22Rv1 (cell line): ENCODE results near the gene DAB2.

ENCODE experiments used
- ZFX ChIP-seq: fragments of 450-650 bp; IDR thresholded peaks from 2 replicates; pipeline ENCODE4 v1.6.1; 2017; ENCODE audit warnings: antibody characterized with exemption, borderline replicate concordance
- TF ChIP-seq, protein P1 (sequence below): fragments of 450-650 bp; IDR thresholded peaks from 2 replicates; pipeline ENCODE4 v1.5.1; 2017; ENCODE audit warnings: mild to moderate bottlenecking

DNA sequence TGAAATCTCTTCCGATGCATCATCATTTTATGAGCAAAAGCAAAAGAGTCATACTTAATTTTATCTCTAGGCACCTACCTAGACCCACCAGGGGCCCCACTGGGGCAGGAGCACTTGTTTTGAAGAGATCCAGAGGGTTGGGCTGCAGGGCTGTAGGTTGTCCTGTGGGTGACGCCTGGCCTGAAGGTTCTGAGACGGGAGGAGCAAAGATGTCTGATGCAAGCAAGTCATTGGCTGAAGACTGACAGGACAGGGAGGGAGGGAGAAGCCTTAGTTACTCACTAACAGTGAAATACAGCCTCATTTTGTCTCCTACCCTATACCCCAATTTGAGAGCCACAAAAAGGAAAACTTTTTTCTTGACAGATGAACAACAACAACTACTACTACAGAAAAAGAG, 43.4 kb downstream of the DAB2 start:
- TF ChIP-seq, protein P1, sequence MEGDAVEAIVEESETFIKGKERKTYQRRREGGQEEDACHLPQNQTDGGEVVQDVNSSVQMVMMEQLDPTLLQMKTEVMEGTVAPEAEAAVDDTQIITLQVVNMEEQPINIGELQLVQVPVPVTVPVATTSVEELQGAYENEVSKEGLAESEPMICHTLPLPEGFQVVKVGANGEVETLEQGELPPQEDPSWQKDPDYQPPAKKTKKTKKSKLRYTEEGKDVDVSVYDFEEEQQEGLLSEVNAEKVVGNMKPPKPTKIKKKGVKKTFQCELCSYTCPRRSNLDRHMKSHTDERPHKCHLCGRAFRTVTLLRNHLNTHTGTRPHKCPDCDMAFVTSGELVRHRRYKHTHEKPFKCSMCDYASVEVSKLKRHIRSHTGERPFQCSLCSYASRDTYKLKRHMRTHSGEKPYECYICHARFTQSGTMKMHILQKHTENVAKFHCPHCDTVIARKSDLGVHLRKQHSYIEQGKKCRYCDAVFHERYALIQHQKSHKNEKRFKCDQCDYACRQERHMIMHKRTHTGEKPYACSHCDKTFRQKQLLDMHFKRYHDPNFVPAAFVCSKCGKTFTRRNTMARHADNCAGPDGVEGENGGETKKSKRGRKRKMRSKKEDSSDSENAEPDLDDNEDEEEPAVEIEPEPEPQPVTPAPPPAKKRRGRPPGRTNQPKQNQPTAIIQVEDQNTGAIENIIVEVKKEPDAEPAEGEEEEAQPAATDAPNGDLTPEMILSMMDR = no peak
- no peak for TF ChIP-seq ZFX
